DOHH2 (cell line): ENCODE results near the gene CDKN2B-AS1.

ENCODE experiments used
- H3F3A ChIP-seq: fragments of 200-600 bp; sonication (generic), shearing (Covaris generic); 2 replicates; pipeline ENCODE4 v1.6.0; 2016; ENCODE audit warnings: antibody characterized with exemption, mild to moderate bottlenecking; ENCODE audit not compliant: control insufficient read depth, insufficient read depth
- H3K27ac ChIP-seq: fragments of 200-600 bp; sonication (generic); 2 replicates; pipeline ENCODE4 v1.5.1; 2014; ENCODE audit warnings: low read depth, mild to moderate bottlenecking, low read length, moderate library complexity
- H3K27me3 ChIP-seq: fragments of 200-600 bp; sonication (generic); 2 replicates; pipeline ENCODE4 v1.6.1; 2014; ENCODE audit warnings: mild to moderate bottlenecking, low read length, mixed read lengths; ENCODE audit not compliant: control insufficient read depth
- H3K36me3 ChIP-seq: fragments of 200-600 bp; sonication (generic); 2 replicates; pipeline ENCODE4 v1.6.1; 2014; ENCODE audit warnings: mild to moderate bottlenecking, low read length, moderate library complexity, mixed read lengths; ENCODE audit not compliant: control insufficient read depth
- H3K4me1 ChIP-seq: fragments of 200-600 bp; sonication (generic); 2 replicates; pipeline ENCODE4 v1.6.1; 2014; ENCODE audit warnings: mild to moderate bottlenecking, low read length, mixed read lengths; ENCODE audit not compliant: control insufficient read depth
- H3K4me2 ChIP-seq: fragments of 200-600 bp; sonication (generic); 2 replicates; pipeline ENCODE4 v1.6.0; 2014; ENCODE audit warnings: mild to moderate bottlenecking, low read length, moderate library complexity
- H3K4me3 ChIP-seq: fragments of 200-600 bp; sonication (generic); 2 replicates; pipeline ENCODE4 v1.5.1; 2014; ENCODE audit warnings: mild to moderate bottlenecking, low read length, mixed read lengths
- H3K79me2 ChIP-seq: fragments of 200-600 bp; sonication (generic); 2 replicates; pipeline ENCODE4 v1.6.1; 2014; ENCODE audit warnings: mild to moderate bottlenecking, low read length, mixed read lengths; ENCODE audit not compliant: control insufficient read depth
- H3K9me2 ChIP-seq: fragments of 200-600 bp; sonication (generic); replicated peaks from 2 replicates; pipeline ENCODE4 v1.6.1; 2014; ENCODE audit warnings: mild to moderate bottlenecking, low read length, mixed read lengths; ENCODE audit not compliant: control insufficient read depth
- H3K9me3 ChIP-seq: fragments of 200-600 bp; sonication (generic); 2 replicates; pipeline ENCODE4 v1.6.1; 2014; ENCODE audit warnings: antibody characterized with exemption, low read length, mixed read lengths; ENCODE audit not compliant: control insufficient read depth, insufficient read depth
- H4K20me1 ChIP-seq: fragments of 200-600 bp; sonication (generic); 2 replicates; pipeline ENCODE4 v1.6.0; 2014; ENCODE audit warnings: low read depth, mild to moderate bottlenecking, antibody characterized with exemption, low read length, moderate library complexity; ENCODE audit not compliant: control insufficient read depth, insufficient read depth
- EZH2phosphoT487 ChIP-seq: fragments of 200-600 bp; sonication (generic); IDR thresholded peaks from 2 replicates; pipeline ENCODE4 v1.6.1; 2017; ENCODE audit warnings: borderline replicate concordance, mild to moderate bottlenecking, antibody characterized with exemption, low read length, moderate library complexity, mixed read lengths
- TF ChIP-seq, protein P1 (sequence below): fragments of 200-600 bp; sonication (generic); IDR thresholded peaks from one replicate; pipeline ENCODE4 v1.5.1; 2014; ENCODE audit warnings: antibody characterized with exemption, mild to moderate bottlenecking, low read depth, low read length; ENCODE audit not compliant: poor library complexity, severe bottlenecking

The CDKN2B-AS1 gene

DNA sequence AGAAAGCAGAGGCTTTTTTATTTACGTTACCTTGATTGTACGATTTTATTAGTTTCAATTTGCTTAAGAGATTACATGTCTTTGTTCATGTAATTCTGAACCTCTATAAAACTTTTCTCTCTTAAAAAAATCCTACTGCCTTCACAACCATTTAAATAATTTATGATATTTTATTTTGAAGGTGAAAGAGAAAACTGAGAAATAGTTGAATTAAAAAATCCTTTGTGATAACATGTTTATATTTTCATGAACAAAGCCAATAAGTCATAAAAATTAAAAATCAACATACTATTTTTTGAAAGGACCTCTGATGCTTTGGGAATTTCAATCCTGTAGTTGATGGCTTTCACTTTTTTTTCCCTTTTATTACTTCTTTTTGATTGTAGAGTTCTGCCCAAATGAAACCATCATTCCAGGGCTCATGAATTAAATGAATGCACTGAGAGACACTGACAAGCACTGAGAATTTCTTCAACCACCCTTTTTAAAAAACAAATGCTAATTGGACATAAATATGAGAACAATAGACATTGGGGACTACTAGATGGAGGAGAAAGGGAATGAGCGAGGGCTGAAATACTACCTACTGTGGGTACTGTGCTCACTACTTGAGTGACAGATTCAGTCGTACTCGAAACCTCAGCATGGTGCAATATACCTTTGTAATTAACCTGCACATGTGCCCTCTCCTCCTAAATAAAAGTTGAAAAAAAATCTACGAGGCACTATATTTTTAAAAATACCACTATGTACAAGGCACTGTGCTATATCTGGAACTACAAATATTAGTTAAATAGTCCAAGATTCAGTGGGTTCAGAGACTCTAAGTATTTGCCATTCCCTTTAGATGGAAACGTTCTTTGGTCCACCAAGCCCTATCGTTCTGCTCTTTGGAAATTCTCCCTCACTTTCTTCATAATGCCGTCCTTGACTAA lies 6.3 kb upstream of the CDKN2B-AS1 start:
- no peaks in the 10 kb centered on the region for H3K9me3 ChIP-seq
- H3K4me1 ChIP-seq, result no peaks in the 10 kb centered on the region
- H3K9me2 ChIP-seq, result no peaks in the 10 kb centered on the region
- H3K4me2 ChIP-seq, result no peak overlapping the region
- no peak overlapping the region for H3K4me3 ChIP-seq
- no peaks in the 10 kb centered on the region for H3K79me2 ChIP-seq
- H4K20me1 ChIP-seq, result no peaks in the 10 kb centered on the region
- no peaks in the 10 kb centered on the region for H3K36me3 ChIP-seq
- H3K27ac ChIP-seq, result no peak overlapping the region
- no peak for TF ChIP-seq EZH2phosphoT487
- TF ChIP-seq, protein P1, sequence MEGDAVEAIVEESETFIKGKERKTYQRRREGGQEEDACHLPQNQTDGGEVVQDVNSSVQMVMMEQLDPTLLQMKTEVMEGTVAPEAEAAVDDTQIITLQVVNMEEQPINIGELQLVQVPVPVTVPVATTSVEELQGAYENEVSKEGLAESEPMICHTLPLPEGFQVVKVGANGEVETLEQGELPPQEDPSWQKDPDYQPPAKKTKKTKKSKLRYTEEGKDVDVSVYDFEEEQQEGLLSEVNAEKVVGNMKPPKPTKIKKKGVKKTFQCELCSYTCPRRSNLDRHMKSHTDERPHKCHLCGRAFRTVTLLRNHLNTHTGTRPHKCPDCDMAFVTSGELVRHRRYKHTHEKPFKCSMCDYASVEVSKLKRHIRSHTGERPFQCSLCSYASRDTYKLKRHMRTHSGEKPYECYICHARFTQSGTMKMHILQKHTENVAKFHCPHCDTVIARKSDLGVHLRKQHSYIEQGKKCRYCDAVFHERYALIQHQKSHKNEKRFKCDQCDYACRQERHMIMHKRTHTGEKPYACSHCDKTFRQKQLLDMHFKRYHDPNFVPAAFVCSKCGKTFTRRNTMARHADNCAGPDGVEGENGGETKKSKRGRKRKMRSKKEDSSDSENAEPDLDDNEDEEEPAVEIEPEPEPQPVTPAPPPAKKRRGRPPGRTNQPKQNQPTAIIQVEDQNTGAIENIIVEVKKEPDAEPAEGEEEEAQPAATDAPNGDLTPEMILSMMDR, result no peak
- H3K27me3 ChIP-seq, result no peaks in the 10 kb centered on the region
- no peaks in the 10 kb centered on the region for H3F3A ChIP-seq

DNA sequence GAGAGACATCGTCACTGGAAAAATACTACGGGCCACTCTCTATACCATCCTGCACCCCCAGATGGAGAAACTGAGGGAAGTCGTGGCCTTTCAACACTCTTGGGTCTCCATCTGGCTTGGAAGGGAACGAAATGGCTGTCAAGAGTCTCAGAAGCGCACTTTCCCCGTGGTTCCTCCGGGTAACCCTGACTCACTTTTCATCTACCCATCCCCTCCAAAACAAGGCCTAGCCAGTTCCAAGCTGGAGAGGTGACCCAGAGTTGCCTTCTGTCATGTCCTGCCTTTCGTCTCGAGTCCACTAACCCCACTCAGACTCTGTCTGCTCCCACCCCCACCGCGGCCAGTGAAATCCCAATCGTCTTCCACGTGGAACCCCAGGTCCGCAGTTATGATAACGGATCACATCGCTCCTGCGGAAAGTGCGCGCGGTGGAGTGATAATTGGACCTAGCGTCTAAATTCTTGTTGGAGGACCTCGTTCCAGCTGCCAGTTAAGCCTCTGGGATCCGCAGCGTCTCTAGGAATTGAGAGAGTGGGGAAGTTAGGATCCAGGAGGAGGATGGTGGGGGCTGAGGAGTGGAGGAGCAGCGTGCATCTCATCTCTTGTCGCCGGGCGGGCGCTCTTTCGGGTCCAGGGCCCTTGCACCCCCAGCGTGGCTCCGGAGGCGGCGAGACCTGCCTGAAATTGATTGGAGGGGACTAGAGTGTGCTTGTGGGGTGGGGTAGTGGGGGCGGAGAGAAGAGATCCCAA lies 5.0 kb upstream of the CDKN2B-AS1 start:
- H4K20me1 ChIP-seq, result no peaks in the 10 kb centered on the region
- no peaks in the 10 kb centered on the region for H3K9me3 ChIP-seq
- H3F3A ChIP-seq, result no peaks in the 10 kb centered on the region
- no peak overlapping the region for H3K4me2 ChIP-seq
- H3K27me3 ChIP-seq, result no peaks in the 10 kb centered on the region
- TF ChIP-seq EZH2phosphoT487, result no peak
- TF ChIP-seq, protein P1, result no peak
- H3K27ac ChIP-seq, result no peak overlapping the region
- H3K4me1 ChIP-seq, result no peaks in the 10 kb centered on the region
- no peaks in the 10 kb centered on the region for H3K36me3 ChIP-seq
- no peaks in the 10 kb centered on the region for H3K79me2 ChIP-seq
- H3K9me2 ChIP-seq, result no peaks in the 10 kb centered on the region
- H3K4me3 ChIP-seq, result no peak overlapping the region

DNA sequence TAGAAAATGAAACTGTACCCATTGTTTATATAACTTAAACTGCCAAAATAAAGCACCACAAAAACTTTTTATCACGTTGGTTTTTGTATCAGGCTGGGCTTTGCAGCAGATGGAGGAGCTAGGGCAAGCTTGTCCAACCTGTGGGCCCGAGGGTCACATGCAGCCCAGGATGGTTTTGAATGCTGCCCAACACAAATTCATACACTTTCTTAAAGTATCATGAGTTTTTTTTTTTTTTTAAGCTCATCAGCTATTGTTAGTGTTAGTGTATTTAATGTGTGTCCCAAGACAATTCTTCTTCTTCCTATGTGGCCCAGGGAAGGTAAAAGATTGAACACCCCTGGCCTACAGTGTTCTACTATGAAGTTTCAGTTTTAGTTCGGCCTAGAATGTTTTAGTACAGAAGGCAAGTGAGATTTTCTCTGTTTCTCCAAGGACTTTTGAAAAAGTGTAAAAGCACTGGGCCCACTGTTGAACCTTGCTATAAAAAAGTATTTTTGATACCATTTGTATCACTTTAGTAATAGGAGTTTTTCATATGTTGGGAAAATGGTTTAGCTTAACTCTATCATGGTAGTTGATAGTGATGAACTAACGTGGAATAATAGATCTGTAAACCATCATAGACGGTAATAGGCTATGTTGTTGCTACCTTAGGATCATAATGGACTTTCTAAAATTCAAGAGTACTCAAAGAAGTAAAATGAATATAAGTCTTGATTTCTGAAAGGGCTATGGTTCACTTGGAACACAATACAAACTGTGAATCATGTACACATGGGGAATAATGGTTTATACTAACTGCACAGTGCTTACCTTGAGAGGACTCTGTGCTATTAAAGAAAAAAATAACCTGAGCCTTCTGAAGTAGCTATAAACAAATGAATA lies 3.3 kb upstream of the CDKN2B-AS1 start:
- no peaks in the 10 kb centered on the region for H4K20me1 ChIP-seq
- H3K9me3 ChIP-seq, result no peaks in the 10 kb centered on the region
- H3K27ac ChIP-seq, result no peak overlapping the region
- H3K36me3 ChIP-seq, result no peaks in the 10 kb centered on the region
- no peaks in the 10 kb centered on the region for H3K4me1 ChIP-seq
- H3K4me2 ChIP-seq, result no peak overlapping the region
- H3K27me3 ChIP-seq, result no peaks in the 10 kb centered on the region
- no peaks in the 10 kb centered on the region for H3F3A ChIP-seq
- TF ChIP-seq, protein P1, result no peak
- TF ChIP-seq EZH2phosphoT487, result no peak
- no peak overlapping the region for H3K4me3 ChIP-seq
- H3K9me2 ChIP-seq, result no peaks in the 10 kb centered on the region
- no peaks in the 10 kb centered on the region for H3K79me2 ChIP-seq
